Activated CD8-positive, alpha-beta memory T cell treated with anti-CD3 and anti-CD28 coated beads, Interleukin-2, amount 10 ng/mL, durations not matched to agents 7 days and 5 days (primary cell): Measurements from ENCODE around the gene RASGEF1C. TPM values are rescaled to one million over a fixed set of nuclear protein-coding genes. Genes with fewer than 3 reads are reported as not detected.
A peak's percentile ranks its signal among the peaks of the same experiment; 100 is the strongest.
"Not testable (repeated sequence)": the region's sequence is repeated elsewhere in the genome, so short reads cannot be mapped to it uniquely, and the experiment has no call there.

Source experiments
- ATAC-seq: fragments of 150-1000 bp; cut with Tn5 transposase; one replicate; pipeline ENCODE4 v1.10.0; 2021; ENCODE audit warnings: moderate library complexity
- CTCF ChIA-PET: fragments of 350-600 bp; sonication (Branson Sonifier 250); formaldehyde crosslinking; loops from one replicate; lab custom pipeline; 2021; ENCODE audit warnings: antibody characterized with exemption; lab: Charles Lee
- DNase-seq: peaks from one replicate; pipeline ENCODE4 v3.0.0-alpha.2; 2020
- H3K27ac Mint-ChIP-seq: one replicate; pipeline ENCODE4 v1.8.0; 2021; ENCODE audit warnings: mild to moderate bottlenecking, mixed read lengths
- H3K27me3 Mint-ChIP-seq: one replicate; pipeline ENCODE4 v1.8.0; 2021; ENCODE audit warnings: mixed read lengths
- H3K36me3 Mint-ChIP-seq: one replicate; pipeline ENCODE4 v1.8.0; 2021; ENCODE audit warnings: mild to moderate bottlenecking, mixed read lengths
- H3K4me1 Mint-ChIP-seq: one replicate; pipeline ENCODE4 v1.8.0; 2021; ENCODE audit warnings: mixed read lengths
- H3K4me3 Mint-ChIP-seq: one replicate; pipeline ENCODE4 v1.8.0; 2021; ENCODE audit warnings: mild to moderate bottlenecking, moderate library complexity, mixed read lengths
- H3K9me3 Mint-ChIP-seq: one replicate; pipeline ENCODE4 v1.8.0; 2022; ENCODE audit warnings: low read depth, mixed read lengths
- total RNA-seq, 2 experiments: library from RNA; stranded (reverse); gene quantifications; one replicate each; pipeline ENCODE4 v1.2.3, GENCODE V29; 2021

The RASGEF1C gene
- total RNA-seq, 2 experiments from 2014 or later: not detected

GRCh38 chr5:180216646-180217171, 7.7 kb upstream of the RASGEF1C start:
- no peak for ATAC-seq
- DNase-seq: no peak
- Mint-ChIP-seq H3K4me1 (no peaks in the 10 kb centered on the region), H3K27ac (no peak overlapping the region), H3K4me3 (no peak overlapping the region), H3K9me3 (peaks cover 9% of the 10 kb centered on the region), H3K27me3 (no peaks in the 10 kb centered on the region), H3K36me3 (no peaks in the 10 kb centered on the region)
- CTCF ChIA-PET: no interaction called here

GRCh38 chr5:180215783-180216630, 7.0 kb upstream of the RASGEF1C start:
- no peak overlapping the region for H3K27ac Mint-ChIP-seq
- H3K9me3 Mint-ChIP-seq: peaks cover 9% of the 10 kb centered on the region
- H3K4me1 Mint-ChIP-seq: no peaks in the 10 kb centered on the region
- ATAC-seq (no peak), DNase-seq (no peak)
- no peaks in the 10 kb centered on the region for H3K36me3 Mint-ChIP-seq
- H3K4me3 Mint-ChIP-seq: no peak overlapping the region
- no peaks in the 10 kb centered on the region for H3K27me3 Mint-ChIP-seq
- CTCF ChIA-PET: no interaction called here

GRCh38 chr5:180214870-180215770, 6.1 kb upstream of the RASGEF1C start:
- Mint-ChIP-seq H3K27ac (no peak overlapping the region), H3K4me1 (no peaks in the 10 kb centered on the region), H3K9me3 (peaks cover 9% of the 10 kb centered on the region), H3K27me3 (no peaks in the 10 kb centered on the region), H3K4me3 (no peak overlapping the region), H3K36me3 (no peaks in the 10 kb centered on the region)
- CTCF ChIA-PET: no interaction called here
- DNase-seq: no peak
- ATAC-seq: no peak

- H3K36me3 Mint-ChIP-seq: no peaks in the 10 kb centered on the region
- peaks cover 9% of the 10 kb centered on the region for H3K9me3 Mint-ChIP-seq
- CTCF ChIA-PET: no interaction called here
- peaks cover 5% of the 10 kb centered on the region for H3K27me3 Mint-ChIP-seq
- H3K4me3 Mint-ChIP-seq: no peak overlapping the region
- ATAC-seq (no peak), DNase-seq (no peak)
- no peak overlapping the region for H3K27ac Mint-ChIP-seq
- H3K4me1 Mint-ChIP-seq: no peaks in the 10 kb centered on the region
Observed at GRCh38 chr5:180213657-180214207, 4.7 kb upstream of the RASGEF1C start.

- no peak for DNase-seq
- Mint-ChIP-seq H3K4me3 (no peak overlapping the region), H3K36me3 (no peaks in the 10 kb centered on the region), H3K9me3 (peaks cover 9% of the 10 kb centered on the region), H3K27ac (no peak overlapping the region), H3K27me3 (peaks cover 8% of the 10 kb centered on the region), H3K4me1 (peaks cover 3% of the 10 kb centered on the region)
- CTCF ChIA-PET: no interaction called here
- ATAC-seq: no peak
Observed at GRCh38 chr5:180213256-180213600, 4.2 kb upstream of the RASGEF1C start.

- DNase-seq (no peak), ATAC-seq (no peak)
- H3K27me3 Mint-ChIP-seq: peaks cover 14% of the 10 kb centered on the region
- H3K36me3 Mint-ChIP-seq: no peaks in the 10 kb centered on the region
- CTCF ChIA-PET: no interaction called here
- H3K4me3 Mint-ChIP-seq: no peak overlapping the region
- no peak overlapping the region for H3K27ac Mint-ChIP-seq
- peaks cover 7% of the 10 kb centered on the region for H3K9me3 Mint-ChIP-seq
- peaks cover 7% of the 10 kb centered on the region for H3K4me1 Mint-ChIP-seq
Observed at GRCh38 chr5:180212363-180213255, 3.6 kb upstream of the RASGEF1C start.

- ATAC-seq (no peak), DNase-seq (no peak)
- H3K4me1 Mint-ChIP-seq: peaks cover 9% of the 10 kb centered on the region
- CTCF ChIA-PET: no interaction called here
- no peaks in the 10 kb centered on the region for H3K36me3 Mint-ChIP-seq
- H3K27me3 Mint-ChIP-seq: peaks cover 20% of the 10 kb centered on the region
- no peak overlapping the region for H3K27ac Mint-ChIP-seq
- peaks cover 7% of the 10 kb centered on the region for H3K9me3 Mint-ChIP-seq
- H3K4me3 Mint-ChIP-seq: no peak overlapping the region
Observed at GRCh38 chr5:180211761-180212035, 2.7 kb upstream of the RASGEF1C start.

- Mint-ChIP-seq H3K4me3 (no peak overlapping the region), H3K27me3 (peaks cover 25% of the 10 kb centered on the region), H3K27ac (no peak overlapping the region), H3K4me1 (peaks cover 10% of the 10 kb centered on the region), H3K36me3 (no peaks in the 10 kb centered on the region), H3K9me3 (peaks cover 7% of the 10 kb centered on the region)
- ATAC-seq: no peak
- DNase-seq: no peak
- CTCF ChIA-PET: interaction anchor here (2.7 kb wide), 1 partner anchor 118 kb away, joined by 11 read pairs; no protein-coding TSS in a partner anchor
Observed at GRCh38 chr5:180210961-180211760, 2.1 kb upstream of the RASGEF1C start.

GRCh38 chr5:180210077-180210476, 1.1 kb upstream of the RASGEF1C start:
- H3K4me3 Mint-ChIP-seq, H3K9me3 Mint-ChIP-seq, ATAC-seq, H3K27ac Mint-ChIP-seq, H3K36me3 Mint-ChIP-seq, DNase-seq: not testable (repeated sequence)
- CTCF ChIA-PET: interaction anchor here (0.7 to 2.7 kb wide), 4 partner anchors 30 to 456 kb away, joined by 3 to 11 read pairs (median 4); no protein-coding TSS in a partner anchor
- Mint-ChIP-seq H3K27me3 (peaks cover 28% of the 10 kb centered on the region), H3K4me1 (peaks cover 10% of the 10 kb centered on the region)

- Mint-ChIP-seq H3K27ac (no peak overlapping the region), H3K9me3 (peaks cover under 1% of the 10 kb centered on the region), H3K27me3 (peaks cover 32% of the 10 kb centered on the region), H3K4me3 (no peak overlapping the region), H3K36me3 (no peaks in the 10 kb centered on the region), H3K4me1 (peaks cover 10% of the 10 kb centered on the region)
- DNase-seq: no peak
- peak; percentile 24 for ATAC-seq
- CTCF ChIA-PET: interaction anchor here (1.0 to 2.7 kb wide), 8 partner anchors 9 to 179 kb away, joined by 3 to 11 read pairs (median 4); no protein-coding TSS in a partner anchor
Observed at GRCh38 chr5:180208435-180209081, 453 bp downstream of the RASGEF1C start.

GRCh38 chr5:180208038-180208434, 975 bp downstream of the RASGEF1C start:
- no peaks in the 10 kb centered on the region for H3K36me3 Mint-ChIP-seq
- DNase-seq (no peak), ATAC-seq (no peak)
- H3K27ac Mint-ChIP-seq: no peak overlapping the region
- peaks cover 32% of the 10 kb centered on the region for H3K27me3 Mint-ChIP-seq
- no peaks in the 10 kb centered on the region for H3K9me3 Mint-ChIP-seq
- H3K4me3 Mint-ChIP-seq: no peak overlapping the region
- CTCF ChIA-PET: interaction anchor here (1.3 to 1.5 kb wide), 2 partner anchors 18 to 97 kb away, joined by 3 read pairs; no protein-coding TSS in a partner anchor
- H3K4me1 Mint-ChIP-seq: peaks cover 10% of the 10 kb centered on the region
